GM12865 (cell line): ENCODE measurements around the gene GNG4.

Experiments
- DNase-seq: peaks from one replicate; pipeline ENCODE4 v3.0.0; 2010; ENCODE audit warnings: low read depth
- H3K4me3 ChIP-seq: 2 replicates; pipeline ENCODE4 v1.5.1; 2011; ENCODE audit warnings: mild to moderate bottlenecking, low read depth, low read length, control low read depth
- TF ChIP-seq, protein P1 (sequence below): IDR thresholded peaks from 2 replicates; pipeline ENCODE4 v1.5.1; 2011; ENCODE audit warnings: low read length, control low read depth, low read depth, inconsistent platforms; ENCODE audit not compliant: insufficient read depth; ENCODE audit errors: missing control alignments

The GNG4 gene

DNA sequence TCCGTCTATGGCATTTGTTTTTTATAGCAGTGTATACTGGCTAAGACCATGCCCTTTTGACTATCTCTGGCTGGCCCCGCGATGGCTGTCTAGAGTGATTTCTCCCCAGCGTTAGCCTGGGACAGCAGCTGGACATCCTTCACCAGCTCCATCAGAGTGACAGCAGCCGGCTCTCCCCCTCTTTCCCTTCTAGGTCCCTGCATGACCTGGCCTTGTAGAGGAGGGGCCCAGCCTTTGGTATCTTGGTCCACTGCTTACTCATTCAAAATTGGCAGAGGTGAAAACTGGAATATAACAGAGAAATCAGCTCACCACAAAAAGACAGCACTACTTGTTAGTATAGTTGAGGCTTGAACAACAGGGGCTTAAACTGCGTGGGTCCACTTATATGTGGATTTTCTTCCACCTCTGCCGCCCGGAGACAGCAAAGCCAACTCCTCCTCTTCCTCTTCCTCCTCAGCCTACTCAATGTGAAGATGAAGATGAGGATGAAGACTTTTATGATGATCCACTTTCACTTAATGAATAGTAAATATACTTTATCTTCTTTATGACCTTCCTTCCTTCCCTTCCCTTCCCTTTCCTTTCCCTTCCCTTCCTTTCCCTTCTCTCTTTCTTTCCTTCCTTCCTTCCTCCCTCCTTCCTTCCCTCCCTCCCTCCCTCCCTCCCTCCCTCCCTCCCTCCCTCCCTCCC lies 116.0 kb downstream of the GNG4 start:
- DNase-seq = no peak

DNA sequence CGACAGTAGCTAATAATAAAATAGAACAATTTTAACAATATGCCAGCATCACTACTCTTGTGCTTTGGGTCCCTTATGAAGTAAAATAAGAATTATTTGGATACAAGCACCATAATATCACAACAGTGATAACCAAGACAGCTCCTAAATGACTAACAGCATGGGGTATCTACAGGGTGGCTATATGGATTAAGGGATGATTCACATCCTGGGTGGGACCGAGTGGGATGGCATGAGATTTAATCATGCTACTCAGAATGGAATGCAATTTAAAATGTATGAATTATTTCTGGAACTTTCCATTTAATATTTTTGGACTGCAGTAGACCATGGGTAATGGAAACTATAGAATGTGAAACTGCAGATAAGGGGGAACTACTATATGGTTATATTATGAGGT lies 117.2 kb downstream of the GNG4 start:
- no peak for DNase-seq
- TF ChIP-seq, protein P1, sequence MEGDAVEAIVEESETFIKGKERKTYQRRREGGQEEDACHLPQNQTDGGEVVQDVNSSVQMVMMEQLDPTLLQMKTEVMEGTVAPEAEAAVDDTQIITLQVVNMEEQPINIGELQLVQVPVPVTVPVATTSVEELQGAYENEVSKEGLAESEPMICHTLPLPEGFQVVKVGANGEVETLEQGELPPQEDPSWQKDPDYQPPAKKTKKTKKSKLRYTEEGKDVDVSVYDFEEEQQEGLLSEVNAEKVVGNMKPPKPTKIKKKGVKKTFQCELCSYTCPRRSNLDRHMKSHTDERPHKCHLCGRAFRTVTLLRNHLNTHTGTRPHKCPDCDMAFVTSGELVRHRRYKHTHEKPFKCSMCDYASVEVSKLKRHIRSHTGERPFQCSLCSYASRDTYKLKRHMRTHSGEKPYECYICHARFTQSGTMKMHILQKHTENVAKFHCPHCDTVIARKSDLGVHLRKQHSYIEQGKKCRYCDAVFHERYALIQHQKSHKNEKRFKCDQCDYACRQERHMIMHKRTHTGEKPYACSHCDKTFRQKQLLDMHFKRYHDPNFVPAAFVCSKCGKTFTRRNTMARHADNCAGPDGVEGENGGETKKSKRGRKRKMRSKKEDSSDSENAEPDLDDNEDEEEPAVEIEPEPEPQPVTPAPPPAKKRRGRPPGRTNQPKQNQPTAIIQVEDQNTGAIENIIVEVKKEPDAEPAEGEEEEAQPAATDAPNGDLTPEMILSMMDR = no peak
- no peak overlapping the region for H3K4me3 ChIP-seq

More for the DNA sequence above, 116.0 kb downstream of the GNG4 start:
- no peak overlapping the region for H3K4me3 ChIP-seq
- TF ChIP-seq, protein P1 = no peak

DNA sequence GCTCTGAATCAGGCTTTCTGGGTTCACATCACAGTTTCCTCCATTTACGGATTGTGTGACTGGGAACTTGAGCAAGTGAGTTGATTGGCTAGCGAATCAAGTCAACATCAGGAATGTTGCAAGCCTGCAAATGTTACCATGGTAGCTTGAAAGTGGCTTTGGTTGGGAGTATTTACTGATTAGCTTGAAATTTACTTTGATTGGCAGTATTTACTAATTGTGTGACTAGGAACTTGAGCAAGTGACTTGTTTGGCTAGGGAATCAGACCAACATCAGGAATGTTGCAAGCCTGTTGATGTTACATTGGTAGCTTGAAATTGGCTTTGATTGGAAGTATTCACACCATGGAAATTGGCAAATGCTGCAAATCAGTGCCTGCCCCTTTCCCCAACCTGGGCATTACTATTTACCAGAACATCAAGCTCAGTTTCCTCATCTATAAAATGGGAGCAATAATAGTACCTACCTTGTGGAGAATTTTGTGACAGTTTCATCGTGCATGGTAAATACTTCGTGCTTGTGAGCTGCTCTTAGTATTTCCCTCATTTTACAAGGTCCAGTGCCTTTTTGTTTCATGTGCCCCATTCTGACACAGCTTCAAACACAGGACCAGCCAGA lies 122.3 kb downstream of the GNG4 start:
- no peak for DNase-seq
- no peak overlapping the region for H3K4me3 ChIP-seq
- TF ChIP-seq, protein P1 = no peak

DNA sequence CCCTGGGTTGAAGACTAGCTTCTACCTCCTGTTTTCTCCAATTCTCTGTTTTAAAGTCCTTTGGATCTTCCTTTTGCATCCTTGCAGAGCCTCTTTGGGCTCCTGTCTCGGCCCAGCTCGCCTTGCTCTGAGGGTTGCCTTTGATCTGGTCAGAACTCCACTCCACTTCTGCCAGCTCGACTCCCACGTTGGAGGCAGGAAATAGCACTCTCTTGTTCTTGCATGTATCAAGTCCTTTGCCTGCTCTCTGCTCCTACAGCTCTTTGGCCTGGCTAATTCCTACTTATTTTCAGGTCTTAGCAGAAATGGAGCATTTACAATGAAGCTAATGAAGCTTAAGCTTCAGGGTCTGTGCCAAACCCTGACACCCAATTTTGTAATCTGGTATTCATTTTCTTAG lies 124.3 kb downstream of the GNG4 start:
- DNase-seq = no peak
- H3K4me3 ChIP-seq = no peak overlapping the region
- TF ChIP-seq, protein P1 = no peak

DNA sequence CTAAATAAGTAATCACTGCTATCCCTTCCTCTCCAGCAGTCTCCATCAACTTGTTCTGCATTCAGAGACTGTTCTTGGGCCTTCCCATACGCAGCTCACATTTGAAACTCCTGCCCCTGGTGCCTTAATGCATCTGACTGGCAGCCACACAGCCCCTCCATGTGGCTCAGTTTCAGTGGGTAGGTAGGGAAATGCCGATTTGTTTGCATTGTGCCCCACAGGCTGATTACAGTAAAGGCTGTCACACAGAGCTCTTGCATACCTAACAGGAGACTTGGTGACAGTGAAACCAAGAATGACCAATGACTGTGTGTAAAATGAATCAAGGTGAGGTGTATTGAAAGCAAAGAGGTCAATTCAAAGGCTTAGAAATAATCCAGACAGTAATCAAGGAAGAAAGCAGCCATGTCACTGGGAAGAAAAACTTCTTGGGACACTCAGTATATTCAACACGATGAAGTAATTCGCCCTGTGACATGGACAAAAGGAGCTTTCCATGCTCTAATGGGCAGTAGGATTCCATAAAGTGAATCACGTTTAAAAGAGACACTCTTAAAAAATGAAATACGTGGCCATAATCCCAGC lies 132.6 kb downstream of the GNG4 start:
- peak; percentile 55 for DNase-seq

DNA sequence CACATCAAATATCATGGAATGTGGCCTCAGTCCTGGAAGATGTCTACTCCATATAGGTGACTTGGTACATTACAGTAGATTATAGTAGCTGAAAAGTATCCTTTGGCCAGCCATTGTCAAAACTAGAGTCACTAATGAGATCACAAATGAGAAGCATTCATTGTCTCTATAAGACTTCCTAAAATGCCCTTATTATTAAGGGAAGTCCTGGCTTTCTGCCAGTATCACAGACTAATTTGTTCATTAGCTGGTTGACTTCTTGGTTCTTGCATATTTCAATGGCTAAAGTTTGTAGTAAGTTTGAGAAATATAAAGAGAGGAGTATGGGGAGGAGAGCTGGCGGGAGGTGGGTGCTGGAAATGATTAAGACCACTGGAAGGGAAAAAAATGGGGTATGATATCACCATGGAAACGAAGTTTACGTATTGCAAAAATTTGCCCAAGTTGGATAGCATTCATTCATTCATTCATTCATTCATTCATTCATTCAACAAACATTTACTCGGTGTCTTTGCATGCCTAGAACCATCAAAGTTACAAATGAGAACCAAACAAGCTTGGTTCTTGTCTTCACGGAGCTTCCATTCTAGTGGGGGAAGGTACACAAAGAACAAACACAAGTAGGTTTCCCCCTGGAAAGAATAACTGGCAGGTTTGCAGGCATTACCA lies 133.6 kb downstream of the GNG4 start:
- TF ChIP-seq, protein P1 = no peak
- no peak for DNase-seq
- no peak overlapping the region for H3K4me3 ChIP-seq

More for the DNA sequence above, 132.6 kb downstream of the GNG4 start:
- no peak overlapping the region for H3K4me3 ChIP-seq
- TF ChIP-seq, protein P1 = no peak
